ENCODE measurements around the gene GABRB1. TPM values are rescaled to one million over a fixed set of nuclear protein-coding genes. Genes with fewer than 3 reads are reported as not detected.

Gene GABRB1
- polyA plus RNA-seq, 4 donors, result 0.18 to 0.78 TPM; not detected in 2

DNA sequence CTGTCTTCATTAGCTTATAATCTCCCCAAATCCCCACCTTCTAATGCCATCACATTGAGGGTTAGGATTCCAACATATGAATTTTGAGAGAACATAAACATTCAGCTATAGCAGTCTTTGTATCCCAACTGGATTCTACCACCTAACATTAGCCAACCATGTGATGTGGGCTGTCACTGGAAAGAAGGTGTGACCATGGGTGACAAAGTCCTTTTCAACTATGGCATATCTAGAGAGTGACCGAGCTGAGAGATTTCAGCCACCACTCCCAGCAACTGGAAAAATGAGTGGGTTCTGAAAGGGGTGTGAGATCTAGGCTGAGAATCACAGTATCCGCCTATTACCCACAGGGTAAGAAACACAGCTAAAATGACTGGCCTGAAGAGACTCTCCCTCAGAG, 22.1 kb downstream of the GABRB1 start:
- DNase-seq (peak; percentile 4 to 20), FAIRE-seq (no peak)
- Histone ChIP-seq H3K9me3 (ENCODE audit: control insufficient read depth in 2 of 2, insufficient read depth in 1 of 2, low read depth in 1 of 2, low read length in 1 of 2) (no peaks in the 10 kb centered on the region), H3K4me3 (ENCODE audit: low read depth in 1 of 3, low read length in 3 of 3) (no peak overlapping the region), H3K36me3 (ENCODE audit: control insufficient read depth in 3 of 3, insufficient read depth in 2 of 3, low read depth in 1 of 3, low read length in 3 of 3) (no peaks in the 10 kb centered on the region), H3K27me3 (ENCODE audit: control insufficient read depth in 3 of 3, insufficient read depth in 3 of 3, low read length in 3 of 3) (no peaks in the 10 kb centered on the region), H3K27ac (ENCODE audit: low read depth in 1 of 3, low read length in 2 of 3) (no peak overlapping the region), H3K4me1 (ENCODE audit: control insufficient read depth in 3 of 3, insufficient read depth in 2 of 3, low read depth in 1 of 3, low read length in 2 of 3) (no peaks in the 10 kb centered on the region)
- WGBS, 3 donors, result 59 to 80% (median 63%) methylated on average over 2 of the region's 2 CpGs

DNA sequence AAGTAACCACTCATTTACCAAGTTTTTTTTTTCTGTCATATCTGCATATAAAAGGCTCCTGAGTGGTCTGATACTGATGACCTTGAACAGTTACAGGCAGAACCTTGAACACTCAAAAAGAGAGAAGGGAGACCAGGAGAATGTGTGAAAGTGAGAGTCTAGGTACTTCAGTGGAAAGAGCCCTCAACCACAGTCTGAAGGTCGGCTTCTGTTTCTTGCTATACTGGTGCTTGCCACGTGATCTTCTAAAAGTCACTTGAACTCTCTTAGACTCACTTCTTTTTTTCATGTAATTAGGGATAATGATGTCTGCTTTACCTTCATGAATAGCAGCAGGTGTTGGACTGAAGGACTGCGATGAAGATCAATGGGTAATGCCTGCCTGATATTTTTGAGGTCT, 22.8 kb downstream of the GABRB1 start:
- H3K4me3 ChIP-seq (ENCODE audit: low read depth in 1 of 3, low read length in 3 of 3), result no peak overlapping the region
- no peaks in the 10 kb centered on the region for H3K36me3 ChIP-seq (ENCODE audit: control insufficient read depth in 3 of 3, insufficient read depth in 2 of 3, low read depth in 1 of 3, low read length in 3 of 3)
- FAIRE-seq (no peak), DNase-seq (no peak)
- no peaks in the 10 kb centered on the region for H3K27me3 ChIP-seq (ENCODE audit: control insufficient read depth in 3 of 3, insufficient read depth in 3 of 3, low read length in 3 of 3)
- 76 to 84% (median 82%) methylated on average over 3 of the region's 3 CpGs for WGBS, 3 donors
- no peaks in the 10 kb centered on the region for H3K4me1 ChIP-seq (ENCODE audit: control insufficient read depth in 3 of 3, insufficient read depth in 2 of 3, low read depth in 1 of 3, low read length in 2 of 3)
- H3K27ac ChIP-seq (ENCODE audit: low read depth in 1 of 3, low read length in 2 of 3), result no peak overlapping the region
- H3K9me3 ChIP-seq (ENCODE audit: control insufficient read depth in 2 of 2, insufficient read depth in 1 of 2, low read depth in 1 of 2, low read length in 1 of 2), result no peaks in the 10 kb centered on the region

DNA sequence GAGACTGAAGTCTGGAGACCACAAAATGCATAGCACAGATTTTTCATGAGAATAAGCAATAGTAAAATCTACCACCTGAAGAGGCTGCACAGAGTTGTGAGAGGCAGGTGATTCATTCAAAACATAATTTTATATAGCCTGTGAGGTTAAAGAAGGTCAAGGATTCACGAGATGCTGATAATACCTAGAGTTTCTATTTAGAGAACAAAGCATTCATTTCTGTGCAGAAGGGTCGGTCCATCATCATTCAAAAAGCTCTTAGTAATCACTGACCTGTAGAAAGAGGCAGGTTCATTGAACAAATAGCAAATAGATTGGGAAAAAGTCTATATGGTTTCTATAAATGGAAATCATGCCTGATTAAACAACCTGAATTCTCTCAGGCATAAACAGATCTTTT, 26.6 kb downstream of the GABRB1 start:
- Histone ChIP-seq H3K4me3 (ENCODE audit: low read depth in 1 of 3, low read length in 3 of 3) (no peak overlapping the region), H3K27ac (ENCODE audit: low read depth in 1 of 3, low read length in 2 of 3) (no peak overlapping the region), H3K4me1 (ENCODE audit: control insufficient read depth in 3 of 3, insufficient read depth in 2 of 3, low read depth in 1 of 3, low read length in 2 of 3) (no peaks in the 10 kb centered on the region), H3K36me3 (ENCODE audit: control insufficient read depth in 3 of 3, insufficient read depth in 2 of 3, low read depth in 1 of 3, low read length in 3 of 3) (no peaks in the 10 kb centered on the region), H3K27me3 (ENCODE audit: control insufficient read depth in 3 of 3, insufficient read depth in 3 of 3, low read length in 3 of 3) (no peaks in the 10 kb centered on the region), H3K9me3 (ENCODE audit: control insufficient read depth in 2 of 2, insufficient read depth in 1 of 2, low read depth in 1 of 2, low read length in 1 of 2) (no peaks in the 10 kb centered on the region)
- 16 to 42% (median 31%) methylated on average over 2 of the region's 2 CpGs for WGBS, 3 donors
- DNase-seq (no peak), FAIRE-seq (no peak)

DNA sequence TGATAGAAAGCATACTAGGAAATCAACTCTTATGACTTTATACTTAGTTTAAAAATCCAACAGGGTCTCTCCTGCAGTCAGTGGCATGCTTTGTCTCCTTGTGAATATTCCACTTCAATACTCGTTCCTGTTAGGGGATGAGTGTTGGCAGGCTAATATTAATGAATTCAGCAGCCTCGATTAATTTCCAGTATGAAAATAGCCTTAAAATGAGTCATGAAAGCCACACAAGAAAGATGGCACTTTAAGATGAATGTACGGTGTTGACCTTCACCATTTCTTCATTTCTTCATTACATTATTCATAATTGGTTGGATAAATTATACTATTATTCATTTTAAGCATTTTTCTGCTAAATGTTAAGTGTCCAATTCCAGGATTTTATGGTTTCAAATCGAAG, 29.2 kb downstream of the GABRB1 start:
- Histone ChIP-seq H3K27ac (ENCODE audit: low read depth in 1 of 3, low read length in 2 of 3) (no peak overlapping the region), H3K9me3 (ENCODE audit: control insufficient read depth in 2 of 2, insufficient read depth in 1 of 2, low read depth in 1 of 2, low read length in 1 of 2) (no peaks in the 10 kb centered on the region), H3K4me1 (ENCODE audit: control insufficient read depth in 3 of 3, insufficient read depth in 2 of 3, low read depth in 1 of 3, low read length in 2 of 3) (no peaks in the 10 kb centered on the region), H3K36me3 (ENCODE audit: control insufficient read depth in 3 of 3, insufficient read depth in 2 of 3, low read depth in 1 of 3, low read length in 3 of 3) (no peaks in the 10 kb centered on the region), H3K4me3 (ENCODE audit: low read depth in 1 of 3, low read length in 3 of 3) (no peak overlapping the region), H3K27me3 (ENCODE audit: control insufficient read depth in 3 of 3, insufficient read depth in 3 of 3, low read length in 3 of 3) (no peaks in the 10 kb centered on the region)
- 66 to 72% (median 71%) methylated on average over 4 of the region's 4 CpGs for WGBS, 3 donors
- FAIRE-seq (no peak), DNase-seq (no peak)

DNA sequence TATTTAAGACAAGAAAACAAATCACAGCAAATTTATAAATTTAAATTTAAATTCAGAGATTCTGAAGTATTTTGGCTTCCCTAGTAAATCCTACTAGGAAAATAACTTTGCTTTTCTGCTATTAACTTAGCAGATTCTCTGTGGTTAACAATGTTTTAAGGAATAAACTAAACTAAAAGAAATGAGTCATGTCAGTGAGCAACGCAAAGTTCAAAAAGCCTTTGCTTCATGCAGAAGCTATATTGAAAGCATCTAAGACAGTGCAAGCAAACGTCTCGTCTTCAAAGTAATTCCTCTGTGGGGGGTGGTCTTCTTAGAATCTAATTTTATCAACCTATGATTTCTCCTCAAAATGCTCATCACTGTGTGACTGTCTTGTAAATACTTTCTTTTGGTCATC, 30.1 kb downstream of the GABRB1 start:
- Histone ChIP-seq H3K36me3 (ENCODE audit: control insufficient read depth in 3 of 3, insufficient read depth in 2 of 3, low read depth in 1 of 3, low read length in 3 of 3) (no peaks in the 10 kb centered on the region), H3K27ac (ENCODE audit: low read depth in 1 of 3, low read length in 2 of 3) (no peak overlapping the region), H3K9me3 (ENCODE audit: control insufficient read depth in 2 of 2, insufficient read depth in 1 of 2, low read depth in 1 of 2, low read length in 1 of 2) (no peaks in the 10 kb centered on the region), H3K4me1 (ENCODE audit: control insufficient read depth in 3 of 3, insufficient read depth in 2 of 3, low read depth in 1 of 3, low read length in 2 of 3) (no peaks in the 10 kb centered on the region), H3K27me3 (ENCODE audit: control insufficient read depth in 3 of 3, insufficient read depth in 3 of 3, low read length in 3 of 3) (no peaks in the 10 kb centered on the region), H3K4me3 (ENCODE audit: low read depth in 1 of 3, low read length in 3 of 3) (no peak overlapping the region)
- no peak for DNase-seq
- FAIRE-seq, result no peak
- WGBS, 3 donors, result 71 to 78% (median 76%) methylated on average over 3 of the region's 3 CpGs

DNA sequence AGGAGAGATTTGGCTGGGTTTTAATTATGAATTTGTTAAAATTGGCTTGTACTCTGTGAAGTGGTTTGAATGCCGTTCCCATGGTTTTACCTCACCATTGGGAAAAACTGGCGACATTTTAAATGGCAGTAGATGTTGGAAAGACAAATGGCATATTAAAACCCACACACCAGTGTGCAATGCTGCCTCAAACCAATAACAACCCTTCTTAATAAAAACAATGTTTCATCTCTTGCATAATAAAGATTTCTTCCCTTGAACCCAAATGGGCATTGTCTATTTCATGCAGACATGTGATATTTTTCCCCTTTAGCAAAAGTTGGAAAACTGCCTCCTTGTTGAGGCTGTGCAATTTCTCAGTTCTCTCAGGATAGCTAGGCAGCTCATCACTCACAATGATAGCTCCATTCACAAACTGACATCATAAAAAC, 33.7 kb downstream of the GABRB1 start:
- FAIRE-seq (no peak), DNase-seq (no peak)
- 69 to 87% (median 85%) methylated on average over 2 of the region's 2 CpGs for WGBS, 3 donors
- H3K4me3 ChIP-seq (ENCODE audit: low read depth in 1 of 3, low read length in 3 of 3), result no peak overlapping the region
- H3K4me1 ChIP-seq (ENCODE audit: control insufficient read depth in 3 of 3, insufficient read depth in 2 of 3, low read depth in 1 of 3, low read length in 2 of 3), result no peaks in the 10 kb centered on the region
- H3K27me3 ChIP-seq (ENCODE audit: control insufficient read depth in 3 of 3, insufficient read depth in 3 of 3, low read length in 3 of 3), result no peaks in the 10 kb centered on the region
- H3K36me3 ChIP-seq (ENCODE audit: control insufficient read depth in 3 of 3, insufficient read depth in 2 of 3, low read depth in 1 of 3, low read length in 3 of 3), result no peaks in the 10 kb centered on the region
- H3K9me3 ChIP-seq (ENCODE audit: control insufficient read depth in 2 of 2, insufficient read depth in 1 of 2, low read depth in 1 of 2, low read length in 1 of 2), result no peaks in the 10 kb centered on the region
- no peak overlapping the region for H3K27ac ChIP-seq (ENCODE audit: low read depth in 1 of 3, low read length in 2 of 3)

DNA sequence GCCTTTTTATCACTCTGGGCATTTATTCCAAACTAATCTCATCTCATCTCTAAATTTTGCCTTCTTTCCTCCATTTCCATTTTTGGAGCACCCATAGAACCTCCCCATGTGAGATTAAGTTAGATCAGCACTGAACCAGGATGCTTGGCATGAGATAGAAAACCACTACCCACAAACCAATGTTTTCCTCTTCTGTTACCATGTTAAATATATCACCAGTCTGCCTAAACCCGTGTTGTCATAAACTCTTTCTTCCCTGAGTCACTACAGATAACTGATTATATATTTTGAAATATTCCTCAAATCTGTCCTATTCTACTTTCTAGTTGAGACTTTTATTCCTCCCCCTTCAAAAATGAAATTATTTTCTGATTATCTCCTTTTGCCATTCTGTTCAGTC, 37.6 kb downstream of the GABRB1 start:
- no peak for DNase-seq
- 50 to 63% (median 62%) methylated on average over 1 of the region's 1 CpG for WGBS, 3 donors
- no peaks in the 10 kb centered on the region for H3K9me3 ChIP-seq (ENCODE audit: control insufficient read depth in 2 of 2, insufficient read depth in 1 of 2, low read depth in 1 of 2, low read length in 1 of 2)
- no peak overlapping the region for H3K4me3 ChIP-seq (ENCODE audit: low read depth in 1 of 3, low read length in 3 of 3)
- no peaks in the 10 kb centered on the region for H3K27me3 ChIP-seq (ENCODE audit: control insufficient read depth in 3 of 3, insufficient read depth in 3 of 3, low read length in 3 of 3)
- H3K4me1 ChIP-seq (ENCODE audit: control insufficient read depth in 3 of 3, insufficient read depth in 2 of 3, low read depth in 1 of 3, low read length in 2 of 3), result no peaks in the 10 kb centered on the region
- FAIRE-seq, result no peak
- no peak overlapping the region for H3K27ac ChIP-seq (ENCODE audit: low read depth in 1 of 3, low read length in 2 of 3)
- no peaks in the 10 kb centered on the region for H3K36me3 ChIP-seq (ENCODE audit: control insufficient read depth in 3 of 3, insufficient read depth in 2 of 3, low read depth in 1 of 3, low read length in 3 of 3)

DNA sequence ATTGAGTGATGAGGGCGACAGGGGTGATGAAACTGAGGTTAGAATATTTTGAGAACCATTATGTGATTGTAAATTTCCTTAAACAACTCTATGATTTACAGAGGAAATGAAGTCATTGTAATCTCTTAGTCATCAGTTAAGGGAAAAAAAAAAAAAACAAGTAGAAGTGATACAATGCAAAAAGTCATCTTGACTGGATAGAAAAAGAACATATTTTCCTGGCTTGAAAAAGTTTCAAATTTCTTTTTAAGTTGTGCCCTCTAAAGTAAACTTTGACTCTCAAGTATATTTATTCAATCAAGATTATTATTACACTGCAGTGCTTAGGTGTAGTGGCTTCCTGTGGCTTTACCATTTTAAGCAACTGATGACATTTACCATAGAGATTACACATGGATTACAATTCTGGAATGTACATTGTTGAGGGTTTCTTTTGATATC, 40.6 kb downstream of the GABRB1 start:
- DNase-seq, result no peak
- Histone ChIP-seq H3K4me3 (ENCODE audit: low read depth in 1 of 3, low read length in 3 of 3) (no peak overlapping the region), H3K27me3 (ENCODE audit: control insufficient read depth in 3 of 3, insufficient read depth in 3 of 3, low read length in 3 of 3) (no peaks in the 10 kb centered on the region), H3K9me3 (ENCODE audit: control insufficient read depth in 2 of 2, insufficient read depth in 1 of 2, low read depth in 1 of 2, low read length in 1 of 2) (no peaks in the 10 kb centered on the region), H3K4me1 (ENCODE audit: control insufficient read depth in 3 of 3, insufficient read depth in 2 of 3, low read depth in 1 of 3, low read length in 2 of 3) (no peaks in the 10 kb centered on the region), H3K36me3 (ENCODE audit: control insufficient read depth in 3 of 3, insufficient read depth in 2 of 3, low read depth in 1 of 3, low read length in 3 of 3) (no peaks in the 10 kb centered on the region), H3K27ac (ENCODE audit: low read depth in 1 of 3, low read length in 2 of 3) (no peak overlapping the region)
- WGBS, 3 donors, result 53 to 86% (median 65%) methylated on average over 1 of the region's 1 CpG
- FAIRE-seq, result no peak

DNA sequence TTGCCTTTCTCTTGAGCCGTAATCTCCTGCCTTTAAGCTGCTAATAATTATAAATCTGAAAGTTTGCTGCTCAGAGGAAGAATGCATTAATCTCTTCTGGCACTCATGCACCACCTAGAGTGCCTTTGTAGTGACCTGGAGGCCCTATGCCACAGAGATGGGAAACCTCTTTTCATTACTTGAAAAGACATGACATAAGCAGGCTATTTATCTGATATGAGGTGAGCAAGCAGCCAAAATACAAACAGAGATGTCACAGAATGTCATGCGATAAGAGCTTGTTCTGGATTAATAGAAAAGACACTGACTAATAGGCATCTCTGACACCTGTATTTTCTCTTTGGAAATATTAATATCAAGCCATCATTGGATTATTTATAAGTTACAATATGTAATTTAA, 42.3 kb downstream of the GABRB1 start:
- no peak for FAIRE-seq
- H3K27ac ChIP-seq (ENCODE audit: low read depth in 1 of 3, low read length in 2 of 3), result no peak overlapping the region
- H3K4me1 ChIP-seq (ENCODE audit: control insufficient read depth in 3 of 3, insufficient read depth in 2 of 3, low read depth in 1 of 3, low read length in 2 of 3), result no peaks in the 10 kb centered on the region
- no peak overlapping the region for H3K4me3 ChIP-seq (ENCODE audit: low read depth in 1 of 3, low read length in 3 of 3)
- H3K9me3 ChIP-seq (ENCODE audit: control insufficient read depth in 2 of 2, insufficient read depth in 1 of 2, low read depth in 1 of 2, low read length in 1 of 2), result no peaks in the 10 kb centered on the region
- no peaks in the 10 kb centered on the region for H3K36me3 ChIP-seq (ENCODE audit: control insufficient read depth in 3 of 3, insufficient read depth in 2 of 3, low read depth in 1 of 3, low read length in 3 of 3)
- no peak for DNase-seq
- H3K27me3 ChIP-seq (ENCODE audit: control insufficient read depth in 3 of 3, insufficient read depth in 3 of 3, low read length in 3 of 3), result no peaks in the 10 kb centered on the region
- WGBS, 3 donors, result 87 to 96% (median 96%) methylated on average over 2 of the region's 2 CpGs
